ENCODE measurements around the gene PPP1R11.

PPP1R11 gene

GRCh38 chr6:30062471-30063178 lies 4.4 kb upstream of the PPP1R11 start:
- DNase-seq: no peak

- no peak for DNase-seq
These were observed 3.7 kb upstream of the PPP1R11 start for GRCh38 chr6:30063315-30063714.

GRCh38 chr6:30066082-30066481 lies 916 bp upstream of the PPP1R11 start:
- no peak for DNase-seq

GRCh38 chr6:30067460-30068139 lies 602 bp downstream of the PPP1R11 start:
- DNase-seq: no peak

GRCh38 chr6:30071081-30071818 lies 4.3 kb downstream of the PPP1R11 start:
- DNase-seq: no peak

GRCh38 chr6:30071858-30072257 lies 4.9 kb downstream of the PPP1R11 start:
- no peak for DNase-seq

- DNase-seq: no peak
These were observed 6.7 kb downstream of the PPP1R11 start for GRCh38 chr6:30073489-30074235.

GRCh38 chr6:30074331-30075093 lies 7.5 kb downstream of the PPP1R11 start:
- no peak for DNase-seq

- DNase-seq: no peak
These were observed 8.2 kb downstream of the PPP1R11 start, which contains the start of gene RNF39 for GRCh38 chr6:30075094-30075789. RNF39 (minus strand) TSS chr6:30075769; CDS start chr6:30075585, 184 bp downstream.

- DNase-seq: no peak
These were observed 9.1 kb downstream of the PPP1R11 start for GRCh38 chr6:30075790-30076732.

GRCh38 chr6:30077218-30077617 lies 10.2 kb downstream of the PPP1R11 start:
- no peak for DNase-seq

GRCh38 chr6:30087876-30088275 lies 20.9 kb downstream of the PPP1R11 start:
- no peak for DNase-seq

- DNase-seq: no peak
These were observed 24.8 kb downstream of the PPP1R11 start for GRCh38 chr6:30091577-30092381.

- DNase-seq: no peak
These were observed 26.0 kb downstream of the PPP1R11 start for GRCh38 chr6:30092852-30093543.

GRCh38 chr6:30093951-30094661 lies 27.1 kb downstream of the PPP1R11 start:
- DNase-seq: no peak

- no peak for DNase-seq
These were observed 29.8 kb downstream of the PPP1R11 start for GRCh38 chr6:30096829-30097228.

- no peak for DNase-seq
These were observed 31.1 kb downstream of the PPP1R11 start for GRCh38 chr6:30097902-30098768.

All from KG1 (cell line).